GM18511 (cell line): ENCODE data around the gene BCL2A1.
"Not testable (repeated sequence)": the region's sequence is repeated elsewhere in the genome, so short reads cannot be mapped to it uniquely, and the experiment has no call there.

ENCODE experiments used
- ATAC-seq: cut with Tn5 transposase; IDR thresholded peaks from one replicate; pipeline ENCODE4 v1.9.1; 2021; ENCODE audit warnings: mild to moderate bottlenecking, moderate library complexity; ENCODE audit not compliant: unreplicated experiment

BCL2A1 gene

DNA sequence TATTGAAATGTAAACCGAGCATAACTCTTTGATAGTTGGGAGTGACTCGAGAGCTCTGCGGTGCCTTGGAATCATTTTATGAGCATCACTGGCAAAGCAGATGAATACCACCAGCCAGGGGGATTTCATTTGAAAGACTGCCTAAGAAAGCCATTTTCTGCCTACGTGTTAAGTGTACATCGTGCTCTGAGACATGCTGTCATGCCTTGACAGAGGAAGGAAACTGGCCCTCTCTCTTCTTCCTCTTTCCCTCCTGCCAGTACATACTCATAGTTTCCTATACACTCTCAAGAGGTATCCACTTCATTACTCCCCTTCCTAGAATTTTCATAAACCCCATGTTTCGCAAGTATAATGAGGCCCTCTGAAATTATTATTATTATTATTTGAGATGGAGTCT lies 8.8 kb downstream of the BCL2A1 start:
- ATAC-seq, result no peak

DNA sequence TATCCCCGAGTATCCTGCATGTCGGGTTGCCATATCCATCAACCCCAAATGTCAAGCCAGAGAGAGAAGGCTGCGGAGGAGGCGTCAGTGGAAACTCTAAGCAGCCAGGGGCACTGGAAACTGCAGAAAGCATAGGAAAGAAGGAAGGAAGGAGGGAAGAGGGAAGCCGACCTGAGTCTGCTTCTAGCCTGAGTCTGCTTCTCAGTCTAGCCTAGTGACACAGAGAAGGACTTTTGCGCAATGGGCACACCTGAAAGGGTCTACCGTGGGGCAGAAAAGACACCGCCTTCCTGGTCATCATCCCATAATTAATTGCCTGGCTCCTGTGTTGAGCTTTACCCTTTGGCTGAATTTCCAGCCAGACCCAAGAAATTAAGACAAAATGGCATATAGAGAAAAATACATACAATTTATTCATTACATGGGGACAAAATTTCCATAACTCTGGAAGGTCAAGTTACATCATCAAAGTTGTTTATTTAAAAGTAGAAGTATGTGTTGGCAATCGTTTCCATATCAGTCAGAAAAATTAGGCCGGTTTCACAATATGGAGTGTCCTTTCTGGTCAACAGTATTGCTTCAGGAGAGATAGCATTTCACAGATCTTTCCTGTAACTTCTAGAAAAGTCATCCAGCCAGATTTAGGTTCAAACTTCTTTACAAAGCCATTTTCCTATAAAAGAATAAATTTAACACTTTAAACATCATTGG lies 10.3 kb downstream of the BCL2A1 start:
- no peak for ATAC-seq

DNA sequence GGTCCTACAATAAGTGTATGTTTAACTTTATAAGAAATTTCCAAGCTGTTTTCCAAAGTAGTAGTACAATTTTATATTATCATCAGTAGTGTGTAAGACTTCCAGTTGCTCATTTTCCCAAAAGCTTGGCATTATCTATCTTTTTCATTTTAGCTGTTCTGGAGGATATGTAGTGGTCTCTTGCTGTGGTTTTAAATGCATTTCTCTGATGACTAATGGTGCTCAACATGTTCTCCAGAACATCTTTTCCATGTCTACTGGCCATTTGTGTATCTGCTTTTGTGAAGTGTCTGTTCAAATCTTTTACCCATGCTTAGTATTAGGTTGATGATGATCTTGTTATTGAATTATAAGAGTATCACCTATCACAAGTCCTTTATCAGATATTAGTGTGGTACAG lies 13.3 kb downstream of the BCL2A1 start:
- no peak for ATAC-seq

DNA sequence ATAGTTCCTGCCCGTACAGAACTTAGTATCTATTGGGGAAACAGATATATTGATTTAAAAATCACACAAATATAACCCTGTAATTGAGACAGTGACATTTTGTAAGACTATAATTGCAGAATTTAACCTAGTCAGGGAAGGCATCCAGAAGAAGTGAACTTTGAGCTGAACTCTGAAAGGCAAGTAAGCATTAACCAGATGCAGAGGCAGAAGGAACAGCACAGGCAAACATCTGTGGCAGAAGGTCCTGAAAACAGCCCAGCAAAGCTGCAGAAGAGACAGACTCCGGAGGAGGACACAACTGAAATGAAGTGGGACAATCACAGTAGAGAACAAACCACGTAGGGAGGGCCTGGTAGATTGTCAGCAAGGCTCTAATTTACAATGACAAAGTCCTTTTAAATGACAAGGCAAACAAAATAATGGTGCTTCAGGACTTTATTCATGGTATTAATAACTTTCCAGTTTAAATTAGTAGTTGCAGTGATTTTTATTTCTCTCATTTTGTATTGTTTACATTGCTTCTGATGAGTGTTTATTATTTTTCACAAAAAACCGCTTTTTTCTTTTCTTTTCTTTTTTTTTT lies 14.5 kb downstream of the BCL2A1 start:
- no peak for ATAC-seq

DNA sequence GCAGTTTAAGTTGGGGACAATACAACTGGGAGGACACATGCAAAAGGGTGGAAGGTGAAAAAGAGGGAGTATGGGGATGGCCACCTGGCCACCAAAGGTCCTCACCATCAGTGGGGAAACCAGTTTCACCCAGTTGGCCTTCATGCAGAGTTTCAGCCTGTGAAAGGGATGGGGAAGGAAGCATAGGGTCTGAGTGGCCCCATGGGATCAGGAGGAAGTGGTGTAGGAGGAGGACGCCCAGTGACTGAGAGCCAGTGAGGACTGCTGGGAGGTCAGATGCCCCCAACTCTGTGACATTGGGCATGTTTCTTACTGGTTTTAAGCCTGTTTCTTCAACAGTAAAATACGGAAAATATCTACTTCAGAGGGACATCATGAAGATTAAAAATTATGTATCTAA lies 16.3 kb downstream of the BCL2A1 start:
- ATAC-seq, result no peak

DNA sequence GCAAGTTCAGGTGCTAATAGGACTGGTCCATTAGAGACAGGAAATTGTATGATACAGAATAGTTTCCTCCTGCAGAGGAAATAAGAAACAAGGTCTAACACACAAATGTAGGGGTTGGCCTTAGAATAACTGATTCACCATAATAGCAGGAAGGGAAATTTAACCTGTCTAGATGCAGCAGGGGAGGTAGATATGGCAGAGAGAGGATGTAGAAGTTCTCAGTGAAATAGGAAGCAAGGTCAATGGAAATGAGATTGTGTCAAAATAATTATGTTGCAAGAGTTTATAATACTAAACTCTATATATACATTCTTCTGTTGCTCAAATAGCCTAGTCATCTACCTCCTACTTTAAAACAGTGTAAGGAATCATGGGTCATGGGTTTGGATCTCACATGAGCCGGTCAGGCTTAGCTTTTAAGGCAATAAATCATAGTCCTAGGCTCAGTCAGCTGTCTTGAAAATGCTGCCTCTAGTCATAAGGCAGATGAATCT lies 17.0 kb downstream of the BCL2A1 start:
- no peak for ATAC-seq

DNA sequence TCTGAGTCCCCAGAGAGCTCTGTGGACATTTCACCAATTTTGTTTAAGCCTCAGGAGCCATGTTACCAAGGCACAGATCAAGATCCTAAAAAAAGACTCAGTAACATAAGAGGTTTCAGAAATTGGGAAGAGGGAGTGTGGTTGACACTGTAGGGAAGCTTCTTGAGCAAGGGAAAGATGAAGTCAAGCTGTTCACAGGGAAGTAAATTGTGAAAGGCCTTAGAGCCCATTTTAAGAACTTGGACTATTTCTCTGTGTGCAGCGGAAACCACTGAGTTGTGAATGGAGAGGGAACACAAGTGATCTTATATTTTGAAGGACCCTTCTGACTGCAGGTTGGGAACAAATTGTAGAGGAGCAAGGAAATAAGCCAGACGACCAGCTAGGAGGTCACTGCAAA lies 18.7 kb downstream of the BCL2A1 start:
- no peak for ATAC-seq

DNA sequence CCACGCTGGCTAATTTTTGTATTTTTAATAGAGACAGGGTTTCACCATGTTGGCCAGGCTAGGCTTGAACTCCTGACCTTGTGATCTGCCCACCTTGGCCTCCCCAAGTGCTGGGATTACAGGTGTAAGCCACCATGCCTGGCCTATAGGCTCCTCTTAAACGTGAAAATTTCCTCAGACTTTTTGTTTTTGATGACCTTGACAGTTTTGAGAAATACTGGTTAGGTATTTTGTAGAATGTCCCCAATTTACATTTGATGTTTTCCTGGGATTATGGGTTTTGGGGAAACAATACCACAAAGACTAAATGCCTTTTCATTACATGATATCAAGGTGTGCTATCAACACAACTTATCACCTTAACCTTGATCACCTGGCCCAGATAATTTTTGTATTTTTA lies 20.7 kb downstream of the BCL2A1 start:
- no peak for ATAC-seq

DNA sequence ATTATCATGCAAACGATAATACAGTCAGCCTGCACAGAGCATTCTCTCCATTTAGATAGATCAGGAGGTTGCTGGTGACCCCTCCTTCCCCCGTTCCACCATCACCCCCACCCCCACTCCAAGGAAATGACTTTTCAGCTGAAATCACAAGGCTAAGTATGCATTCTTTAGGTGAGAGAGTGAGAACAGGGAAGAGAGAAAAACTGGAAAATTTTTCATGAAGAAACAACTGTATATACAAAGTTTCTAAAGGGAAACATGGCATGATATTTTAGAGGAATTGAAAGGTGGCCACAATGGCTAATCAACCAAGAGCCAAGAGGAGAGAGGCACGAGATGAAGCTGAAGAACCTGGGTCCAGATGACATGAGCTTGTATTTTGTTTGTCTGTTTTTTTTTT lies 22.2 kb downstream of the BCL2A1 start:
- no peak for ATAC-seq

DNA sequence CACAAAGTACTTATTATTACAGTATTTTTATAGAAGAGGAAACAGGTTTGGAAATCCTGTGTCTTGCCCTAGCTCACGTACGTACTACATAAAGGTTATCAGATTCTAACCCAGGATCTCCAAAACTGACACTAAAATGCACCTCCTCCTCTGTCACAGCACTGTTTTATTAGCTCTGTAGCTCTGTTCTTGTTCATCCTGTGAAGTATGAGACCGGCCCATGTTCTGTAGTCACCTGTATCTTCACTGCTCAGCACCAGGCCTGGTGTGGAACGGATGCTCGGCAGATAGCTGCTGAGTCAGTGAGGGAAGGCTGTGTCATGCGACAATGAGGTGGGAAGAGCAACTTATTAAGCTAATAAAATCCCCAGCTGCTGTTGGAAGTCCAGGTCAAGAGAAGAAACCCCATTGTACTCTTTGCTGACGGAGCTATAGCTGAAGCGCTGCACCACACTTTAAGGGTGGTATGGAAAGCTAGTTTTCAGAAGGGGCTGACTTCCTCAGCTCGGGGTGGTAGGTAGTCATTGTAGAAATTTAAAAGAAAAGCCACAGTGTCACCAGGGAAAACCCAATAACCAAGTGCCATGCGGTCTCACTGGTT lies 22.8 kb downstream of the BCL2A1 start:
- ATAC-seq, result no peak

DNA sequence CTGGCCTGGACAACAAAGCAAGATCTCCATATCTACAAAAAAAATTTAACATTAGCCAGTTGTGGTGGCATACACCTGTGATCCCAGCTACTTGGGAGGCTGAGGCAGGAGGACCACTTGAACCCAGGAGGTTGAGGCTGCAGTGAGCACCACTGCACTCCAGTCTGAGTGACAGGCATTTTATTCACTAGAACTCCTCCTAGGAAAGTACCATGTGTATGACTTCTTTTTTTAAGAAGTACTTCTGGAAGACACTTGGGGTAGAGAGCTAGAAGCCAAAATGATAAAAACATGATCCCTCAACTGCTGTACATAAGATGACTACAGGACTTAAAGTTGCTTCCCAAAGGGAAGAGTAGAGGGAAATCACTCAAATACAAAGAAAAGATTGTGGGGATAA lies 24.0 kb downstream of the BCL2A1 start:
- ATAC-seq, result no peak

DNA sequence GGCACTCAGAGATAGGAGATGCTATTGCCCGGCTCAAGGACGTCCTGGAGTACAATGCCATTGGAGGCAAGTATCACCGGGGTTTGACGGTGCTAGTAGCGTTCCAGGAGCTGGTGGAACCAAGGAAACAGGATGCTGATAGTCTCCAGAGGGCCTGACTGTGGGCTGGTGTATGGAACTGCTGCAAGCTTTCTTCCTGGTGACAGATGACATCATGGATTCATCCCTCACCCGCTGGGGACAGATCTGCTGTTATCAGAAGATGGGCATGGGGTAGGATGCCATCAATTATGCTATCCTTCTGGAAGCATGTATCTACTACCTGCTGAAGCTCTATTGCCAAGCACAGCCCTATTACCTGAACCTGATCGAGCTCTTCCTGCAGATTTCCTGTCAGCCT lies 26.4 kb downstream of the BCL2A1 start:
- ATAC-seq, result no peak

DNA sequence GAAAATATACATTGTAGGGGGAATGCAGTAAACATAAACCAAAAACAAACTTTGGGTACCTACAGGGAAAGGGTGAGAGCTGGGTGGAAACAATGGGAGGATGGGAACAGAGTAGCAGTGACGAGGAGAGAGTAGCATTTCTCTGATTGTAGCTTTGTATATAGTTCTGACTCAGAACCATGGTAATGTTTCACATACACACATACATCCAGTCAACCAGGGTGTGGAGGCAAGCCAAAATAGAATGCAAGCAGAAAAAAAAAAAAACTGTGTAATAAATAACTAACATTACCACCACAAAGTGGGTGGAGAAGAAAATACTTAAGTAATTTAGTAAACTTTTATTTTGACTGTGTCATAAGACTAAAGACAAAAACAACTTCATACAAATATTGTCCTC lies 27.2 kb downstream of the BCL2A1 start:
- ATAC-seq, result peak; percentile 97

DNA sequence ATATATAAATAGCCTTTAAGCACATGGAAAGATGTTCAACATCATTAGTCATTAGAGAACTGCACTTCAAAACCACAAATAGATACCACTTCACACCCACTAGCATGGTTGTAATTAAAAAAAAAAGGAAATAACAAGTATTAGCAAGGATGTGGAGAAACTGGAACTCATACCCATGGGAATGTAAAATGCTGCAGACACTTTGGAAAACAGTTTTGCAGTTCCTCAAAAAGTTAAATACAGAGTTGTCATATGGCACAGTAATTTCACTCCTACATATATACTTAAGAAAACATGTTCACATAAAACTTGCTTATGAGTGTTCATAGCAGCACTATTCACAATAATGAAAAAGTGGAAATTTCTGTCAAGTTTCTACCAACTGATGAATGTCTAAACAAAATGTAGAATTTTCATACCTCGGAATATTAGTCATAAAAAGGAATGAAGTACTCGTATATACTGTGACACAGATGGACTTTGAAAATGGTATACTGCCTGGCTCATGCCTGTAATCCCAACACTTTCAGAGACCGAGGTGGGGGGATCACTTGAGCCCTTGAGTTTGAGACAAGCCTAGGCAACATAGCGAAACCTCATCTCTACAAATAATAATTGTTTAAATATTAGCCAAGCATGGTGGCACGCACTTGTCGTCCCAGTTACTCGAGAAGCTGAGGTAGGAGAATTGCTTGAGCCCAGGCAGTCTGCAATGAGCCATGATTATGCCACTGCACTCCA lies 28.1 kb downstream of the BCL2A1 start:
- ATAC-seq, result no peak

DNA sequence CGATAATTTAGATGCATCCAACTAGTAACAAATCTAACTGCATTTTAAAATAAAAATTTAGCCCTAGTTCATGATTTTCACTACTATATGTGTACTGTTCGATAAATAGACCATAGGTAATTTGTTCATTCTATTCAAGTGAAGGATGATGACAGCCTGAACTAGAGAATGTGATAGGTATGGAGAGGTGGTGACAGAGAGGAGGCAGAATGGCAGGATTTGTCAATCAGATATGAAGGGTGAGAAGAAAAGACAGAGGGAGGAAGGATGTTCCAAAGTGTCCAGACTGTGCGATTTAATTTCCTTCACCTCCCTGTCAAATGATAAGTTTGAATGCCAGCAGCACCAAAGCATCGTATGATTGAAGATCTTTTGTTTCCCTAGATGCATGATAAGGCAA lies 31.6 kb downstream of the BCL2A1 start:
- no peak for ATAC-seq

DNA sequence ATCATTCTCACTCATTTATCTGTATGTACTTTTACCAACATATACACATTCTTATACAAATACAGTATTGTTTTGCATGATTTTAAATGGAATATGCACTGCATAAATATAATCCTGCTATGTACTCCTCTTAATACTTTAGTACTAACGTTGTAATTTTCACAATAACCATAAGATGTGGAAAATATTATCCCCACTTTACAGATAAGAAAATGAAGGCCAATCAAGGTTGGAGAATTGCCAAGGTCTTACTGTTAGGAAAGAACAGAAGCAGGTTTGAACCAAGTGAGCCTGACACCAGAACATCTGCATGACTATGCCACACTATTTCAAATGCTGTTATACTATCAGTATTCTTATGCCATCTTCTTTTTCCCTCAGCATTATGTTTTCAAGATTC lies 32.9 kb downstream of the BCL2A1 start:
- no peak for ATAC-seq

DNA sequence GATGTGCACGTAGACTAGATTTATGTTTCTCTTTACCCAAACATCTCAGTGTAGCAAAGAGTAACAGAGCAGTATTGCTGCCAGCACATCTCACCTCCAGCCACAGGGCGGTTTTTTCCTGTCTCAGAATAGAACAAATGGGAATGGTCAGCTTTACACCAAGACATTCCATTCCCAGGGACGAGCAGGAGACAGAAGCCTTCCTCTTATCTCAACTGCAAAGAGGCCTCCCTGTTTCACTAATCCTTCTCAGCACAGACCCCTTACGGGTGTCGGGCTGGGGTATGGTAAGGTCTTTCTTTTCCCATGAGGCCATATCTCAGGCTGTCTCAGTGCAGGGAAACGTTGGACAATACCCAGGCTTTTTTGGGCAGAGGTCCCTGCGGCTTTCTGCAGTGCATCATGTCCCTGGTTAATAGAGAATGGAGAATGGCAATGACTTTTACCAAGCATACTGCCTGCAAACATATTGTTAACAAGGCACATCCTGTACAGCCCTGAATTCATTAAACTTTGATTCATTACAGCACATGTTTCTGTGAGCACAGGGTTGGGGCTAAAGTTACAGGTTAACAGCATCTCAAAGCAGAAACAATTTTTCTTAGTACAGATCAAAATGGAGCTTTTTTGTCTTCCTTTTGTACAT lies 35.3 kb downstream of the BCL2A1 start:
- not testable (repeated sequence) for ATAC-seq

DNA sequence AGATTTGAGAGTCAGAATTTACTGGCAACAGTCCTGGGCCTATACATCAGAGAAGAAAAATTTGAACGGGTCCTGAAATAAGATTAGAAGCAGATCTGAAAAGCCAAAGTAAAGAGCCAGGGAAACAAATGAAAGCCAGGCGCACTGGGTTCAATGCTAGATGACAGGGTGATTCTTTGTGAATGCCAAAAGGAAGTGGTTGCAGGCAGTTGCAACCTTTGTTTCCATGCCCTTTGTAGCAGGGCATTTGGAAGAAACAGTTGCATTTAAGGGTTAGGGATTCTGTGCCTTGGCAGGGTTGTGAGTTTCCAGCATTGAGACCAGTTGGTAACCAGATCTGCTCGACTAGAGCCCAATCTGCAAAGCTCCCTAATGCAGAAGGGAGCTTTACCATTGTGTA lies 37.8 kb downstream of the BCL2A1 start:
- no peak for ATAC-seq

DNA sequence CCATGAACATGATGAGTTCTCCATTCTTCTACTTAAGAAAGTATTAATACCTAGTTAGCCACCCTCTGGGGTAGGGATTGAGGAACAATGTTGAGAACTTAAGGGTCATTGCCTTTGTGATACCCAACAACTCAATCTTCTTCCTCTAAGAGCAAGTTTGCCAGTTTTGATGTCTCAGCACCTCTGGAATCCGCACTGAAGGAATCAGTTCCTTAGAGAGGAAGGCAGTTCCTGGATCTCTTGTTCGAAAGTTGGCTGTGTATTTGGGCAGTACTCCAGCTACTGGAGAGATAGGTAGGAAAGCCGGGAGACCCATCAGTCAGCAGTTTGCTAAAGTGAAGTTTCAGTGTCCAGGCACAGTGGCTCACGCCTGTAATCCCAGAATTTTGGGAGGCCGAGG lies 38.5 kb downstream of the BCL2A1 start:
- ATAC-seq, result no peak

DNA sequence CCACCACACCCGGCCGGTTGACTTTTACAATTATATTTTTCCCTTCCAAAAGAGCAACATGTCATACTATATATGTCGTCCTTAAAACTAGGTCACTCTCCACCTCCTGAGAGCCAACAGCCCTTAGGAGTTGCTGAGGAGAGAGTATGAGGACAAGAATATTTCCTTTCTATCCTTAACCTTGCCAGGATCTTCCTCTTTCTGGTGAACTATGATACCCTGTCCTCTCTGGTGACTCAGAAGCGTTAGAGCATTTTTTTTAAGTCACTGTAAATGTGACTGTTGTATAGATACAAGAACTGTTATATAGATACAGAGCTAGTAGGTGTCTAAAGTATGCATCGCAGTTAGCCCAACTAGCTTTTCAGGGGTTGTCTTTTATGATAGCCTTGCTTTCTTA lies 40.5 kb downstream of the BCL2A1 start:
- ATAC-seq, result no peak

DNA sequence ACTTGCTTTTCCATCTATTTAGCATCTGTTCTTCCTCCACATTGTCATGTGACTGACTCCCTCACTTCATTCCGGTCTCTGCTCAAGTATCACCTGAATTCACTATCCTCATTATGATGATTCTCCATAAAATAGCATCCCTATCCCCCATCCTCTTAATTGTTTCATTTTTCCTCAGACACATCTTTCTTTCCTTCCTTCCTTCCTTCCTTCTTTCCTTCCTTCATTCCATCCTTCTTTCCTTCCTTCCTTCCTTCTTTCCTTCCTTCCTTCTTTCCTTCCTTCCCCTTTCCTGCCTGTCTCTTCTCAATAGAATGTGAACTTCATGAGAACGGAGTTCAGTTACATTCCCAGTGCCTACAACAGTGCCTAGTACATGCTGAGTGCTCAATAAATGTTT lies 41.6 kb downstream of the BCL2A1 start:
- no peak for ATAC-seq
